ENCODE results near the gene OXER1. TPM values are rescaled to one million over a fixed set of nuclear protein-coding genes. Genes with fewer than 3 reads are reported as not detected.

OXER1 gene
- total and polyA plus RNA-seq, 9 donors = 0.37 to 7.8 (median 5.8) TPM

DNA sequence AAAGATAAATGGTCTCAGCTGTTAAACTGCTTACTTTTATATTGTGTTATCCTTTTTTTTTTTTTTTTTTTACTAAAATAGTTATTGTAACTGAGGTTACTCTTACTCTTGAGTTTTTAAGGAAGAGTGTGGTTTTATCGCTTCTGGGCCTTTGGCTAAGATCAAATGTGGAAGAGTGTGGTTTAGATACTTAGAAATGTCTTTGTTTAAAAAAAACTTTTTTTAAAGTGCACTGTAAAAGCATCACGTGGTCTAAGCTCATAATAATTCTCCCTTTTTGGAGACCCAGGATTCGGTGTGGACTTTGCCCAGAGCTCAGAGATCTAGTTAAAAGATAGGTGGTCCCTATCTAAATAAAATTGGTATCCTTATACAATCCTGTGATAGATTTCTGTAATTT is 11.9 kb upstream of the OXER1 start:
- Histone ChIP-seq H3K9me3 (no peaks in the 10 kb centered on the region), H3K36me3 (no peaks in the 10 kb centered on the region), H3K4me3 (no peak overlapping the region), H3K27ac (no peak overlapping the region), H3K27me3 (no peaks in the 10 kb centered on the region), H3K4me1 (ENCODE audit: insufficient read depth) (no peaks in the 10 kb centered on the region)
- TF ChIP-seq, protein P1, sequence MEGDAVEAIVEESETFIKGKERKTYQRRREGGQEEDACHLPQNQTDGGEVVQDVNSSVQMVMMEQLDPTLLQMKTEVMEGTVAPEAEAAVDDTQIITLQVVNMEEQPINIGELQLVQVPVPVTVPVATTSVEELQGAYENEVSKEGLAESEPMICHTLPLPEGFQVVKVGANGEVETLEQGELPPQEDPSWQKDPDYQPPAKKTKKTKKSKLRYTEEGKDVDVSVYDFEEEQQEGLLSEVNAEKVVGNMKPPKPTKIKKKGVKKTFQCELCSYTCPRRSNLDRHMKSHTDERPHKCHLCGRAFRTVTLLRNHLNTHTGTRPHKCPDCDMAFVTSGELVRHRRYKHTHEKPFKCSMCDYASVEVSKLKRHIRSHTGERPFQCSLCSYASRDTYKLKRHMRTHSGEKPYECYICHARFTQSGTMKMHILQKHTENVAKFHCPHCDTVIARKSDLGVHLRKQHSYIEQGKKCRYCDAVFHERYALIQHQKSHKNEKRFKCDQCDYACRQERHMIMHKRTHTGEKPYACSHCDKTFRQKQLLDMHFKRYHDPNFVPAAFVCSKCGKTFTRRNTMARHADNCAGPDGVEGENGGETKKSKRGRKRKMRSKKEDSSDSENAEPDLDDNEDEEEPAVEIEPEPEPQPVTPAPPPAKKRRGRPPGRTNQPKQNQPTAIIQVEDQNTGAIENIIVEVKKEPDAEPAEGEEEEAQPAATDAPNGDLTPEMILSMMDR (IDR thresholded peaks at IDR 0.05) = no peak
- TF ChIP-seq EP300 (IDR thresholded peaks at IDR 0.05) (no peak), POLR2A (IDR thresholded peaks at IDR 0.05) (no peak)
- WGBS, 3 donors = 14 to 35% (median 22%) methylated on average over 3 of the region's 3 CpGs
- intact Hi-C loops (cut with DNase I) = no loop called here
- no peak for DNase-seq

DNA sequence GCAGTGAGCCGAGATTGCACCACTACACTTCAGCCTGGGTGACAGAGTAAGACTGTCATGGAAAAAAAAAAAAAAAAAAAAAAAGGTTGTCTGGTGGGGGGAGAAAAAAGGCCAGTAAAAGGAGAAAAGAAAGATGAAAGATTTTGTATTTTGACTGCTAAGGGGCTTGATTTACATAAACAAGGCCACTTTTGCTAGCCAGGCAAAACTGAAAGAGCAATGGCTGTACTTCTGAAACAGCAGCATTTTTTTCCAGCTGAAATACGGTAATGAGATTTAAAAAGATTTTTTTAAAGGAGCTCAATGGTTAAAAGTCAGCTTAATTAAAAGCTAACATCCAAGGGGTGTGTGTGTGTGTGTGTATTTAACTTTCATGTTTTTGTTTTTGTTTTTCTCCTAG is 11.3 kb upstream of the OXER1 start:
- H3K36me3 ChIP-seq = no peaks in the 10 kb centered on the region
- no peaks in the 10 kb centered on the region for H3K9me3 ChIP-seq
- no peak for DNase-seq
- no peaks in the 10 kb centered on the region for H3K27me3 ChIP-seq
- TF ChIP-seq EP300 (IDR thresholded peaks at IDR 0.05) = no peak
- TF ChIP-seq, protein P1 (IDR thresholded peaks at IDR 0.05) = no peak
- WGBS, 3 donors = 29 to 55% (median 40%) methylated on average over 2 of the region's 2 CpGs
- no peaks in the 10 kb centered on the region for H3K4me1 ChIP-seq (ENCODE audit: insufficient read depth)
- H3K27ac ChIP-seq = peak overlapping the region in 1 of 2 donors; percentile 25
- intact Hi-C loops (cut with DNase I) = no loop called here
- H3K4me3 ChIP-seq = no peak overlapping the region

DNA sequence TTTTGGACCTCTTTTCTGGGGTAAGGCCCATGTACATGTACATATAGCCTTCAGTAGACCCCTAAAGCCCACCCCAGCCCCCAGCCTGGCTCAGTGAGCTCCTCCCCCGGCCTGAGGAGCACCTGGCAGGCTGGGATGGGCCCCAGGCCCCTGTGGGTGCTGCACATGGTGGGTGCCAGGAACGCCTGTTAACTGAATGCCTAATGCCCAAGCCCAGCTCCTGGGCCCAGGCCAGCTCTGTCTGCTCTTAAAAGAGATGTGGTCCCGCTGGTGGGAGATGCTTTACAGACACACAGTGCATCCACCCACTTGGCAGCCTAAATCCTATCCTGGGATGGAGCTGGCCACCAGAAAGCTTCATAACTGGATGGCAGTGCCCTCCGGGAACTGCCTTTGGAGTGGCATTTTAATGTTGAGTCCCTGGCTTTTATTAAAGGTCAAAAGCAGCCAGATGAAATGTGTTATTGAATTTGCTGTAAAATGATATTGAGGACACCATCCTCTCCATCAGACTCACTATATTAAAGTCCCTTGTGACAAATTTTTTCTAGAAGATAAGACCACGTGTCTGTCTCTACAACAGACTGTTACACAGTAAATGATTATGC is 7.7 kb upstream of the OXER1 start:
- 87 to 94% (median 94%) methylated on average over 4 to 5 of the region's 5 CpGs for WGBS, 3 donors
- peak in 2 of 5 donors; percentile 15 to 20 for DNase-seq

DNA sequence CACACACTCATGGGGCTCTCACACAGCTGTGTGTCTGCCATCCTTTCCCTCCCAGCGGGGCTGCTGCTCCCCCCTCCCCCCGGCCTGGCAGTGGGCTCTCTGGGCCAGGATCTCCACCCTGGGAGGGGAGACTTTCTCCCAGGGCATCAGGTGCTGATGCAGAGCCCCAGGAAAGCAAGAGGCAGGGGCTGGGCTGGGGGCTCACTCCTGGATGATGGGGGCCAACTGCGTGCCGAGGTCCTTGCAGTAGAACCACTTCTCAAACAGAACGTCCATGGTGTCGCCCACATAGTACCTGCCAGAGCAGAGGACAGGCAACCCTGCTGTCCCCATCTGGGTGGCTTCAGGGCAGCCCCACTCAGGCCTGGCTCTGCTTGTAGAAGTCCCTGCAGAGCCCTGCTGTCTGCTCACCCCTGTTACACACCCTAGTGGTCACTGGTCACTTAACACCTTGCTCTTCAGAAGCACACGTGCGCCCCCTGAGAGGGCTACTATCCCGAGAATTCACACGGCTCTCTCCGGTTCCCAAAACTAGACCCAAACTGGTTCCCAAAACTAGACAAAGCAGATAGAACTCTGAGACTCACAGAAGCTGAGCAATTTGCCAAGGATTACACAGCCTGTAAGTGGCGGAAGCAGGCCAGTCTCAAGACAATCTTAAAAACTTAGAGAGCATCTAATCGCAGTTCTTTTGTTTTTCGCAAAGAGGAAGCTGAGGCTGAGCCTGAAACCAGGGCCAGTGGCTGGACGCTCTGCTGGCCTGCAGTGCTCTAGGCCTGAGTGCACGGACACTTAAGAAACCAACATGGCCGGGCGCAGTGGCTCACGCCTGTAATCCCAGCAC is 6.6 kb upstream of the OXER1 start:
- intact Hi-C loops (cut with DNase I) = no loop called here
- peak in 3 of 5 donors; percentile 28 to 41 (median 38) for DNase-seq

More for the DNA sequence above, 7.7 kb upstream of the OXER1 start:
- no peak for TF ChIP-seq EP300 (IDR thresholded peaks at IDR 0.05)
- TF ChIP-seq POLR2A (IDR thresholded peaks at IDR 0.05) = no peak
- TF ChIP-seq, protein P1 (IDR thresholded peaks at IDR 0.05) = no peak
- intact Hi-C loops (cut with DNase I) = no loop called here
- Histone ChIP-seq H3K9me3 (no peaks in the 10 kb centered on the region), H3K36me3 (no peaks in the 10 kb centered on the region), H3K27me3 (no peaks in the 10 kb centered on the region), H3K4me3 (no peak overlapping the region), H3K4me1 (ENCODE audit: insufficient read depth) (no peaks in the 10 kb centered on the region), H3K27ac (no peak overlapping the region)

More for the DNA sequence above, 6.6 kb upstream of the OXER1 start:
- H3K36me3 ChIP-seq = no peaks in the 10 kb centered on the region
- H3K4me1 ChIP-seq (ENCODE audit: insufficient read depth) = no peaks in the 10 kb centered on the region
- WGBS, 3 donors = 65 to 73% (median 71%) methylated on average over 19 of the region's 19 CpGs
- H3K27ac ChIP-seq = peak overlapping the region in 1 of 2 donors; percentile 27
- TF ChIP-seq POLR2A (IDR thresholded peaks at IDR 0.05) = no peak
- TF ChIP-seq, protein P1 (IDR thresholded peaks at IDR 0.05) = peak in 2 of 3 donors; percentile 12 to 30
- H3K27me3 ChIP-seq = no peaks in the 10 kb centered on the region
- no peak overlapping the region for H3K4me3 ChIP-seq
- no peaks in the 10 kb centered on the region for H3K9me3 ChIP-seq
